HG03066 (cell line): Measurements from ENCODE around the gene RHOF.

Source experiments
- ATAC-seq: cut with Tn5 transposase; IDR thresholded peaks from one replicate; pipeline ENCODE4 v1.9.1; 2021; ENCODE audit warnings: low read depth; ENCODE audit not compliant: unreplicated experiment

Gene RHOF, protein sequence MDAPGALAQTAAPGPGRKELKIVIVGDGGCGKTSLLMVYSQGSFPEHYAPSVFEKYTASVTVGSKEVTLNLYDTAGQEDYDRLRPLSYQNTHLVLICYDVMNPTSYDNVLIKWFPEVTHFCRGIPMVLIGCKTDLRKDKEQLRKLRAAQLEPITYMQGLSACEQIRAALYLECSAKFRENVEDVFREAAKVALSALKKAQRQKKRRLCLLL

DNA sequence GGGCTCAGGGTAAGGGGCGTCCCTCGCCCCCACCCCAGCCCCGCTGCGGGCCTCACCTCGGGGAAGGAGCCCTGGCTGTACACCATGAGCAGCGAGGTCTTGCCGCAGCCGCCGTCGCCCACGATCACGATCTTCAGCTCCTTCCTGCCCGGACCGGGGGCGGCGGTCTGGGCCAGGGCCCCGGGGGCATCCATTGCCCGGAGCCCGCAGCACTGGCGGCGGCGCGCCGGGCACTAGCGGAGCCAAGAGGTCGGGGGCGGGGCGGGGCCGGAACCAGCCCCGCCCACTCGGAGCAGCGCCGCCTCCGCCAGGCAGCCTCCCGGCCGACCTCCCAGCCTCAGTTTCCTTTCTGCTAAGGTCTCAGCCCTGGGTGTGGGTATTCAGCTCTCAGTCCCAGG is at the start of gene RHOF:
TSS of gene RHOF (minus strand) at position 249 of the 398 bp plus-strand sequence. CDS start at position 194, 55 bp downstream.
- ATAC-seq, result peak; percentile 16

DNA sequence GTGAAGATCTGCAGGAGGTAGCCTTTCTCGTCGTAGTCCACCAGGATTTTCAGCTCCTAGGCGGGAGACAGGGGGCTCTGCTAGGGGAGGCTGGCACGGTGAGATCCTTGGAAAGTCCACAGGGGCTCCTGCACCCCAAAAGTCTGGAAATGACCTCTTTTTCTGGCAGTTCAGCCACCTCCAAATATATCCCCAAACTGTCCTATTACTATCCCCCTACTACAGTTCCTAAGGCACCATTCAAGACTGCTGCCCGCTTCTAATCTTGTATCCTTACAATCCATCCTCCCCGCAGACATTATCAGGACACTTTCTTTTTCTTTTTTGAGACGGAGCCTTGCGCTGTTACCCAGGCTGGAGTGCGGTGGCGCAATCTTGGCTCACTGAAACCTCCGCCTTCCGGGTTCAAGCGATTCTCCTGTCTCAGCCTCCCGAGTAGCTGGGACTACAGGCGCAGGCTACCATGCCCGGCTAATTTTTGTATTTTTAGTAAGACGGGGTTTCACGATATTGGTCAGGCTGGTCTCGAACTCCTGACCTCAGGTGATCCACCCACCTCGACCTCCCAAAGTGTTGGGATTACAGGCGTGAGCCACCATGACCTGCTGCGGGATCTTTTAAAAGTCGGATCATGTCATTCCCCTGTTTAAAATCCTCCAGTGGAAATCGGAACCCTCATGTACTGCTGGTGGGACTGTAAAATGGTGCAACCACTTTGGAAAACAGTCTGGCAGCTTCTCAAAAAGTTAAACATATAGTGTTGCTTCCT is 46.7 kb upstream of the RHOF start:
- ATAC-seq, result no peak

DNA sequence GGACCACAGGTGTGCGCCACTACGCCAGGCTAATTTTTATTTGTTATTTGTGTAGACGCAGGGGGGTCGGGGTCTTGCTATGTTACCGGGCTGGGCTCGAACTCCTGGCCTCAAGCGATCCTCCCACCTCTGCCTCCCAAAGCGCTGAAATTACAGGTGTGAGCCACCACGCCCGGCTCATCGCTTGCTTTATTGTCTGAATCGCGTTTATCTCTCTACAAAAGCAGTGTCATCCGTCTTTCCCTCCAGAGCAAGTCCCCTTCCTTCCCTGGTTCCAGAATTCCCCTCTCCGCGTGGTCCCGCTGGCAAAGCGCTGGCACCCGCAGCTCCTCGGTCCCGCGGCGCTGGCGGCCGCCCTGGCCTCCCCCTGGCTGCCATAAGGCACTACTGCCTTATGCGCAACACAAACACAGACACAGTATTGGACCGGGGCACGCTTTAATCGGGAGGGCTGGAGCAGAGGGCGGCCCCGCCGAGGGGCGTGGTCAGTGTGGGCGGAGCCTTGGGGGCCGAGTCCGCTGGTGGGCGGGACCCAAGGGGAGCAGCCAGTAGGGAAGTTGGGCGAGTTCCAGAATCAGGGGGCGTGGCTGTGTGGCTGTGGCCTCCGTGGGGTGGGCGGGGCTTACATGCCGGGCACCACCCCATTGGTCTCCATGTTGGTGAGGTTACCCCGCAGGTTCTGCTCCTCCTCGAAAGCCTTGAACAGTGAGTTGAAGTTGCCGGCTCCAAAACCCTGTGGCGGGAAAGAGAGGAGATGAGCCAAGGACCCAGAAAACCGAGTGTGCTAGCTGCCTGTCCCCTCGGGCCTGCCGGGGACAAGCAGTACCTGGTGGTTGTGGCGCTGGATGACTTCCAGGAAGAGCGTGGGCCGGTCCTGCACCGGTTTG is 45.9 kb upstream of the RHOF start:
- peak; percentile 87 for ATAC-seq

DNA sequence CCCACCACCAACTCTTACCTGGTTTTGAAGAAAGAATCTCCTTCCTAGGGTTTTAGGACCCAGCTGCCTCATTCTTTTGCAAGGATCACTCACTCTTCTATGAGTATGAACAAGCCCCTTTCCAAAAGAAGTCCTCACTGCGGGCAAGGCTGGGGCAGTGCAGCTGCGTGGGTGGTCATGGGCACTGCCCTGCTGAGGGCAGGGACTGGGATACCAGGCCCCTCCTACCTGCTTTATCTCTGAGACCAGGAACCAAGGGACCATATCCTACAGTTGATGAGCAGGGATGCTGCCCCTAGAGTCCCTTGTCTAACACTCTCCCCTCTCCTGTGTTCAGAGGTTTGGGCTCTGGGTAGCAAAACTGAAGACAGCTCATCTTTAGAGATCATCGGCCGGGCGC is 44.6 kb upstream of the RHOF start:
- ATAC-seq, result no peak

DNA sequence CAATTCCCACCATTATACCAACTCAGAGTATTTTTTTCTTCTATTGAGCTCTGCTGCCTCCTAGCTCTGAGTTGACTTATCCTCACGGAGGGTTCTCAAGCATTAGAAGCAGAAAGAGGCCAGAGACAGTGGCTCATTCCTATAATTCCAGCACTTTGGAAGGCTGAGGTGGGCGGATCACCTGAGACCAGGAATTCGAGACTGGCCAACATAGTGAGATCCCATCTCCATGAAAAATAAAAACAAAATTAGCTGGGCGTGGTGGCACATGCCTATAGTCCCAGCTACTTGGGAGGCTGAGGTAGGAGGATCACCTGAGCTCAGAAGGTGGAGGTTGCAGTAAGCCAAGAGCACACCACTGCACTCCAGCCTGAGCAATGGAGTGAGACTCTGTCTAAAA is 44.2 kb upstream of the RHOF start:
- no peak for ATAC-seq

DNA sequence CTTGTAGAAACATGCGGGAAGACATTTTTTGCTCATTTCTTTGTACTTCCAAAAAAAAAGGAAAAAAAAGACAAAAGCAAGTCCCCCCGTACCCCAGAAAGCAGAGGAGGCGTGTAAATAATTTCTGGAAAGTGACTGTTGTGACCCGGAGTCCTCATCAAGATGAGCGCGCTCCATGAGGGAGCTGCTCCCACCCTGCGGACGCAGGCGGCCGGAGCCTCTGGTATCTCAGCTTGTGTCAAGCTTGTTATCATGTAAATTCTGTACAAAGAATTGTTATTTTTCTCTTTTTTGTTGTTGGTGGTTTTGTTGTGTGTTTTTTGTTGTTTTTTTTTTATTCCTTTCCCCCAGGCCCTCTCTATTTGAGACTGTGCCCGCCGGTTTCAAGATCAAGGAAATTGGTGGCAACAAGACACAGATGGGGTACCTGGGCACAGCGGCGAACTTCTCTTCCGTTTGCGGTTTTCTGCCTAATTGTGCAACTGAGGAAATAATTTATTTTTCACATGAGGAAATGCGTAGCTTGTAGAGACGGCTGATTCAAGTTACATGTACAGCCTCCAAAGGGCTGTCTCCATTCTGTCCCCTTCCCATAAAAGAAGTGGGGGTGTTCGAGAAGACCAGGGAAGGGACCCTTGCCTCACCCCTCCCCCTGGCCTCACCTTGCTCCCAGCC is 38.2 kb upstream of the RHOF start:
- ATAC-seq, result no peak

DNA sequence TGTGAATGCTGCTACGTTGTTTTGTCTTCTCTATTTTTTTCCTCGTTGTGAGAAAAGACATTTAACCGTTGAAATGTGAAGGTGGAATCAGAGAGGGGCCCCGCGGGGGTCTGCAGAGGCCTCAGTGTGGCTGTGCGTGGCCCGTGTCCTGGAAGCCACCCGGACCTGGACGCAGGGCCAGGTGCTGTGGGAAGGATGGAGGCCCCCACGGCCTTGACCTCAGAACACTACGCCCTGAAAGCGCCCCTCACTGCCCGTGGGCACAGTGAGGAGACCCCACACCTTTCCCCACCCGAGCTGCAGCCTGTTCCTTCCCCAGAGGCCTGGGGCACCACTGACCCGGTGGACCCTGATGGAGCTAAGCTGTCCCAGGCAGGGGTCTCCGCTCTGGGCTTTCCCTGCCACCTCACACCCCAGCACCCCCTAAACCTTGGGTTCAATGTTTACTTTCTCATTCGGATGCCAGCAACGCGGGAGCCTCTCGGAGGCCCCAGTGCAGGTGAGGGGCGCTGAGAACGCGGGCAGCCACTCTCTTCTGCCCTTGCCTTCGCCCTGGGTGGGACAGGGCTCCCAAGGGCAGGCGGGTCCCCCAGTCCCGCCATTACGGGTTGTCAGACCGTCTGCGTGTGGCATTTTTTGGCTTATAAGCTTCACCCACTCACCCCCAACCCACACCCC is 37.2 kb upstream of the RHOF start:
- no peak for ATAC-seq

DNA sequence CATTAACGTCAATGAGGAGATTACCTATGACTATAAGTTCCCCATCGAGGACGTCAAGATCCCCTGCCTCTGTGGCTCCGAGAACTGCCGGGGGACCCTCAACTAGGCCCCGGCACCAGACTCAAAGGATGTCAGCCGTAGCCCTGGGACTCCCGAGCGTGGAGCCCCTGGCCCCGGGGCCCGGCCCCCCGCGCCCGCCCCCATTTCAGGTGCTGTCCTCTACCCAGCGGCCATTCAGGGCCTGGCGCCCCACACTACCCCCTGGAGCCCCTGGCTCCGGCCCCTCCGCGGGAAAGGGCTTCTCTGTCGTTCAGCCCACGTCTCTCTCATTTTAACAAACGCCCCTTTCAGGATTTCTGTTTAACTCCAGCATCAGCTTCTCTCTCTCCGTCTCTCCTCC is 36.6 kb upstream of the RHOF start:
- no peak for ATAC-seq

DNA sequence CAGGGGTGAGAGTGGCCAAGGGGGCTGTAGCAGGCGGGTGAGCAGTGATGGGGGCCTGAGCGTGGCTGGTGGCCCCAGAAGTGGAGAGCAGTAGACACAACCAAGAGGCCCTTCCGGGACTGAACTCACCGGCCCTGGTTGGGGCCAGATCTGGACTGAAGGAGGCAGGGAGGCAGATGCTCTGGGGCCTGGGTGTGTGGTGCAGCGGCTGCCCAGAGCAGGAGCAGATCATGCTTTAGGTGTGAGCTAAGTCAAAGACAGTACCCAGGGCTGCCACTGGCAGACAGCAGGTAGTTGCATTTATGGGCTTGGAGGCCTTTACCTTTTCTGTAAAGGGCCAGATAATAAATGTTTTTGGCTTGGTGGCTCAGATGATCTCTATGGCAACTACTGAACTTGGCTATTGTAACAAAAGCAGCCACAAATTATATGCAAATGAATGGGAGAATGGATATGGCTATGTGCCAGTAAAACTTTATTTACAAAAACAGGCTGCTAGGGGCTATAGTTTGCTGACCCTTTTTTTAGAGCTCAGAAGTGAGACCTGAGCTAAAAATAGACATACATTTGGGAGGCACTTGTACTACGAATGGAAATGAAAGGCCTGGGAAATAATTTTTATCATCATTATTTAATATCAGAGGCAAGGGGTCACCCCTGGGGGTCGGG is 35.9 kb upstream of the RHOF start:
- ATAC-seq, result no peak

DNA sequence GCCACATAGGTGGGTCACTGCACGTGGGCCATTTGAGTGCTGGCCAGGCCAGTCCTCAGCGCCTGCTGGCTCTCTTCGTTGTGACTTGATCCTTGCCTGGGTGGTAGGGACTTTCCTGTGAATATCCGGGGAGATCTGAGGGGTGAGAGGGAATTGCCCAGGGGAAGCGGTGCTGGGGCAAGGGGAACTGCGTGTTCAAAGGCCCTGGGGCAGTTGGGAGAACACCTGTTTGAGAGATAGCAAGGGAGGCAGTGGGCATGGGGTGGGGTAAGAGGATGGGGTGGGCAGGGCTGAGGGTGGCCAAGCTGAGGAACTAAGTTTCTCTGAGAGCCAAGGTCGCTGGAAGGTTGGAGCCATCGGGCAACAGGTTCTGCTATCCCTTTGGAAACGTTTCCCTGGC is 35.3 kb upstream of the RHOF start:
- ATAC-seq, result no peak

DNA sequence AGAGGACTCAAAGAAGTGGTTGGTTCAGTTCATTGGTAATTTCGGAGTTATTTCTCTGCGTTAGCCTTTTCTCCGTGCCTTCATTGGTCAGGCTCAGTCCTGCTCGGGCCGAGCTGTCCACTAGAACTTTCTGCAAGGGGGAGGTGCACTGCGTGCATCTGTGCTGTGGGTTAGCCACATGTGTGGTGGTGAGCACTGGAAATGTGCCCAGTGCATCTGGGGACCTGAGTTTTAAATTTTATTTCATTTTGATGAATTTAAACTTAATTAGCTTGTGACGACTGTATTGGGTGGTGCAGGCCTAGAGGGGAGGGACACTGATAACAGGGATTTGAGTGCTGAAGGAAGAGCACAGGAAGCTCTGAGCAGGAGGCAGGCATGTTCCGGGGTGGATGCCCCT is 34.8 kb upstream of the RHOF start:
- no peak for ATAC-seq

DNA sequence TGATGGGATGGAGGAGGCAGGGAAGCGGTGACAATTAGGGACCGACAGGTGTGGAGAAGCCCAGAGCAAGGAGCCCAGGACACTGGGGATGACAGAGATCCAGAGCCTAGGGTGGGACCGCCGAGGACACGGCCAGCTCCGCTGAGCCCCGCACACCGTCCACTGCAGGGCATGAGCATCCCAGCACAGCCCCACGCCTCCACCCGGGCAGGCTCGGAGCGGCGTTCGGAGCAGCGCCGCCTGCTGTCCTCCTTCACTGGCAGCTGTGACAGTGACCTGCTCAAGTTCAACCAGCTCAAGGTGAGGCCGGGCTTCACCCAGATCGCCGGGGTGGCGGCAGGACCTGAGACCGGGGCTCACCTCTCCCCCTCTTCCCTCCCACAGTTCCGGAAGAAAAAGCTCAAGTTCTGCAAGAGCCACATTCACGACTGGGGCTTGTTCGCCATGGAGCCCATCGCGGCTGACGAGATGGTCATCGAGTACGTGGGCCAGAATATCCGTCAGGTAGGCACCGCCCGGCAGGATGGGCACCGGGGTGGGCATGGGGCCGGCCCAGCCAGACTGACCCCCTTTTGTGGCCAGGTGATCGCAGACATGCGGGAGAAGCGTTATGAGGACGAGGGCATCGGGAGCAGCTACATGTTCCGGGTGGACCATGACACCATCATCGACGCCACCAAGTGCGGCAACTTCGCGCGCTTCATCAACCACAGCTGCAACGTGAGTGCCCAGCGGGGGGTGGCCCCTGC is 34.0 kb upstream of the RHOF start:
- no peak for ATAC-seq

DNA sequence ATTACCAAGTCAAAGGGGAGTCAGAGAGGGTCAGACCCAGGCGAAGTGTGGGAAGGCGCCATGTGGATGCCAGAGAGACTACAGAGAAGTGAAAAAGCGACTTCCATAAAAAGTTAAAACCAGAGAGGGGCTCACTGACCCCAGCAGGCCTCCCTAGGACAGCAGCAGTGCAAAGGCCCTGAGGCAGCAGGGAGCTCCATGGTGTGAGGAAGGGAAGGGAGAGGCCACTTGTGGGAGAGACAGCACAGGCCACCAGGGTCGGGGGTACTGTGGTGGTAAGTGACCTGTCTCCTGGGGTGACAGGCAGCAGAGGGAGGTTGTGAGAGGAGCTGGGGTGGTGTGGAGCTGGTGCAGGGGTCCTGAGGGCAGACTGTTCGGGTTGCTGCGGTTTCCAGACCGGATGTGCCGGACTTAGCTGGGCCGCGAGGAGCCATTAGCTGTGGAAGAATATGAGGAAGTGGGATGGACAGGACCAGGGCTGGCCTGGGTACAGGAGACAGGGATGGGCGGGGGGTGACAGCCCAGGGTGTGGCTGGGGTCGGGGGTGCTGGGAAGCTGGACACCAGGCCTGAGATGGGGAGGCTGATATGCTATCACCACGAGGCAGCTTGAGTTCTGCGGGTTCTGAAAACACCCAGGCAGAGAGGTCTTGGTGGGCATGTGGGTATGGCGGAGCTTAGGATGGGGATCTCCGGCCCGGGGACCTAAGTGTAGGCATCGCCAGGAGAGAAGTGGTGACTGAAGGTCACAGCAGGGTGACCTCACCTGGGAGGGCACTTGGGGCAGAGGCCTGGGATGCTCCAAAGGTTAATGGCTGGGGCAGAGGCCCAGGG is 33.0 kb upstream of the RHOF start:
- ATAC-seq, result no peak

DNA sequence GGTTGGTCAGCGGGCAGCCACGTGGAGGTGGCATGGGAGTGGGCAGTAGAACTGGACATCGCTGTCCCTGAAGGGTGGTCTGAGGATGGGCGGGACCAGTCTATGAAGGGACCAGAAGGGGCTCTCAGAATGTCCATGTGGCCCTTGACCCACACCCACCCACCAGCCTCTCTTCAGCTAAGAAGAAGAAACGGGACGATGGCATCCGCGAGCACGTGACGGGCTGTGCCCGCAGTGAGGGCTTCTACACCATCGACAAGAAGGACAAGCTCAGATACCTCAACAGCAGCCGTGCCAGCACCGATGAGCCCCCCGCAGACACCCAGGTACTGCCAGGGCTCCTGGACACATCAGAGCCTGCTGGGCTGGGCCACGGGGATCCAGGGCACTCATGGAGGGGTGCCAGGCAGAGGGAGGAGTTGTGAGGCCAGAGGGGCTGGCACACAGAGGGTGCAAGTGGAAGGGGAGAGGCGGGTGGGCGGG is 31.6 kb upstream of the RHOF start:
- ATAC-seq, result no peak

DNA sequence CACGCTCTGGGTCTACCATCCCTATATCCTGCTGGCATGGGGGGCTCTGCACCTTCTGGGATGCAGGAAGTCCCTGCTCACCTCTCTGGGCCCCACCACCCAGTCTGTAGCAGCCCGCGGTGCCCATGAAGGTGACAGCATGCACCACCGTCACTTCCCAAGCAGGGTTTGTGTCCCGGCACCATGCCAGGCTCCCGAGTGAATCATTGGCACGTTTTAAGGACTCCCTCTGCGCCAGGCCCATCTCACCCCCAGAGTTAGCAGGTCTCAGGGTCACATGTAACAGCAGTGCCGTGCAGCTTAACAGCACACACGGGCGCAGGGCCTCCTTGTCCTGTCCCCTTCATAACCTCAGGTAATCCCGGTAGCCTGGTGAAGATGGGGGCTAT is 30.2 kb upstream of the RHOF start:
- no peak for ATAC-seq

DNA sequence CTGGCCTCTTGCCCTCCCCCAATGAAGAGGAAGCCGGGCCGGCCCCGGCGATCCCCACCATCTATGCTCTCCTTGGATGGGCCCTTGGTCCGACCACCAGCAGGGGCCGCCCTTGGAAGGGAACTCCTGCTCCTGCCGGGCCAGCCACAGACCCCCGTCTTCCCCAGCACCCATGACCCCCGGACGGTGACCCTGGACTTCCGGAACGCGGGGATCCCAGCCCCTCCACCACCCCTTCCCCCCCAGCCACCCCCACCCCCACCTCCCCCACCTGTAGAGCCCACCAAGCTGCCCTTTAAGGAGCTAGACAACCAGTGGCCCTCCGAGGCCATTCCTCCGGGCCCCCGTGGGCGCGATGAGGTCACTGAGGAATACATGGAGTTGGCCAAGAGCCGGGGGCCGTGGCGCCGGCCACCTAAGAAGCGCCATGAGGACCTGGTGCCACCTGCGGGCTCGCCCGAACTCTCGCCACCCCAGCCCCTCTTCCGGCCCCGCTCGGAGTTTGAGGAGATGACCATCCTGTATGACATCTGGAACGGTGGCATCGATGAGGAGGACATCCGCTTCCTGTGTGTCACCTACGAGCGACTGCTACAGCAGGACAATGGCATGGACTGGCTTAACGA is 29.7 kb upstream of the RHOF start:
- no peak for ATAC-seq

DNA sequence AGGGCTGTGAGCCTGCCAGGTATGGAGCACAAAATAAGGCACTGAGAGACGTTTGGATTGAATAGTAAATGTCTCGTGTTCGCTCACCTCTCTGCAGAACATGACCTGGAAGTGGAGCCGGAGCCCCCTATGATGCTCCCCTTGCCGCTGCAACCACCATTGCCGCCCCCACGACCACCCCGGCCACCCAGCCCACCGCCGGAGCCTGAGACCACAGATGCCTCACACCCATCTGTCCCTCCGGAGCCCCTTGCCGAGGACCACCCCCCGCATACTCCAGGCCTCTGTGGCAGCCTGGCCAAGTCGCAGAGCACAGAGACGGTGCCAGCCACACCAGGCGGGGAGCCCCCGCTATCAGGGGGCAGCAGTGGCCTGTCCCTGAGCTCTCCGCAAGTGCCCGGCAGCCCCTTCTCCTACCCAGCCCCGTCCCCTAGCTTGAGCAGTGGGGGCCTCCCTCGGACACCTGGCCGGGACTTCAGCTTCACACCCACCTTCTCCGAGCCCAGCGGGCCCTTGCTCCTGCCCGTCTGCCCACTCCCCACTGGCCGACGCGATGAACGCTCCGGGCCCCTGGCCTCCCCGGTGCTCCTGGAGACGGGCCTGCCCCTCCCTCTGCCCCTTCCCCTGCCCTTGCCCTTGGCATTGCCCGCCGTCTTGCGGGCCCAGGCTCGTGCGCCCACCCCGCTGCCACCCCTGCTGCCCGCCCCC is 29.1 kb upstream of the RHOF start:
- no peak for ATAC-seq
